ENCODE data around the gene SLC16A11.

The SLC16A11 gene

DNA sequence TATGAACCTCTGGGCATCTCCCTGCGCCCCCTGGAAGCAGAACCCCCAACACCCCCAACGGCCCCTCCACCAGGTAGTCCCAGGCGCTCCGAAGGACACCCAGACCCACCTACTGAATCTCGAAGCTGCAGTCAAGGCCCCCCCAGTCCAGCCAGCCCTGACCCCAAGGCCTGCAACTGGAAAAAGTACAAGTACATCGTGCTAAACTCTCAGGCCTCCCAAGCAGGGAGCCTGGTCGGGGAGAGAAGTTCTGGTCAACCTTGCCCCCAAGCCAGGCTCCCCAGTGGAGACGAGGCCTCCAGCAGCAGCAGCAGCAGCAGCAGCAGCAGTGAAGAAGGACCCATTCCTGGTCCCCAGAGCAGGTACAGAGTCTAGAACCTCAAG is 19.5 kb downstream of the SLC16A11 start:
- no peak for TF ChIP-seq ZNF274 (IDR thresholded peaks at IDR 0.05; ENCODE audit: low read depth, low read length)

GRCh38 chr17:7023576-7024401 is 20.1 kb downstream of the SLC16A11 start:
- no peak overlapping the region; the same call in 1 of the 2 replicates for H3K4me3 ChIP-seq (ENCODE audit: low read length)
- no peak for TF ChIP-seq ZNF274 (IDR thresholded peaks at IDR 0.05; ENCODE audit: low read depth, low read length)

More for the DNA sequence above, 19.5 kb downstream of the SLC16A11 start:
- H3K4me3 ChIP-seq (ENCODE audit: low read length) = no peak overlapping the region

GRCh38 chr17:7022781-7023571 is 20.9 kb downstream of the SLC16A11 start, which contains the start of gene BCL6B:
TSS of gene BCL6B (plus strand) at chr17:7023050. CDS start at chr17:7023672, 622 bp downstream.
- no peak for TF ChIP-seq ZNF274 (IDR thresholded peaks at IDR 0.05; ENCODE audit: low read depth, low read length)
- H3K4me3 ChIP-seq (ENCODE audit: low read length) = peak within 1 kb of the TSS; percentile 11; the same call in 1 of the 2 replicates

- H3K4me3 ChIP-seq (ENCODE audit: low read length) = peak overlapping the region; percentile 11; the same call in 1 of the 2 replicates
These were observed 21.7 kb downstream of the SLC16A11 start for GRCh38 chr17:7021993-7022778.

GRCh38 chr17:7020894-7021664 is 22.8 kb downstream of the SLC16A11 start:
- no peak overlapping the region for H3K4me3 ChIP-seq (ENCODE audit: low read length)
- TF ChIP-seq ZNF274 (IDR thresholded peaks at IDR 0.05; ENCODE audit: low read depth, low read length) = no peak

More at GRCh38 chr17:7021993-7022778, 21.7 kb downstream of the SLC16A11 start:
- no peak for TF ChIP-seq ZNF274 (IDR thresholded peaks at IDR 0.05; ENCODE audit: low read depth, low read length)

GRCh38 chr17:7019839-7020519 is 23.9 kb downstream of the SLC16A11 start:
- no peak for TF ChIP-seq ZNF274 (IDR thresholded peaks at IDR 0.05; ENCODE audit: low read depth, low read length)
- no peak overlapping the region for H3K4me3 ChIP-seq (ENCODE audit: low read length)

GRCh38 chr17:7019367-7019766 is 24.5 kb downstream of the SLC16A11 start:
- no peak overlapping the region for H3K4me3 ChIP-seq (ENCODE audit: low read length)
- no peak for TF ChIP-seq ZNF274 (IDR thresholded peaks at IDR 0.05; ENCODE audit: low read depth, low read length)

DNA sequence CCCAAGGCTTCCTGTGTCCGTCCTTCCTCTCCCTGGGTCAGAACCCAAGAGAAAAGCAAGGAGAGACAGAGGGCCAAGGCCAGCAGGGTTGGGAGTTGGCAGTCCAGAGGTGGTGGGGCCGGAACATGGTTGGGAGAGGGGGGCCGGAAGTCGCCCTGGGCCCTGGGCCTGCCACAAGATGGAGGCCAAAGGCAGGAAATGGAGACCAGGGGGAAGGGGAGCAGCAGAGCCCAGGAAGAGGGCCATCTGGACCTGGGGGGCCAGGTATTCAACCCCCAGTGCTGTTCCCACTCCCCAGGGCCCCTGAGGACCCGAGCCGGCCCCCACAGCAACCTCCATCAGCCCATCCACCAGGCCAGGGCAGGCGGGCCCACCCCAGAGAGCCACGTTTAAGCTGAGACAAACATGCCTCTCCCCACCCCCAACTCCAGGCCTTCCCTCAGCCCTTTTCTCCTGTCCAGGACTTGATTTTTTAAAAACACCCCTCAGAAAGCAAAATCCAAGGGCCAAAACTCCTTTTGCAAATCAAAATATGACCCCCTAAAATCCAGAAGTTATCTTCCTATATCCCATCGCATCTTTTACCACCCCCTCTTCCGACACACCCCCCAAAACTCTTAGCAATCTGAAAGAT is 25.4 kb downstream of the SLC16A11 start:
- TF ChIP-seq ZNF274 (IDR thresholded peaks at IDR 0.05; ENCODE audit: low read depth, low read length) = no peak
- H3K4me3 ChIP-seq (ENCODE audit: low read length) = no peak overlapping the region

DNA sequence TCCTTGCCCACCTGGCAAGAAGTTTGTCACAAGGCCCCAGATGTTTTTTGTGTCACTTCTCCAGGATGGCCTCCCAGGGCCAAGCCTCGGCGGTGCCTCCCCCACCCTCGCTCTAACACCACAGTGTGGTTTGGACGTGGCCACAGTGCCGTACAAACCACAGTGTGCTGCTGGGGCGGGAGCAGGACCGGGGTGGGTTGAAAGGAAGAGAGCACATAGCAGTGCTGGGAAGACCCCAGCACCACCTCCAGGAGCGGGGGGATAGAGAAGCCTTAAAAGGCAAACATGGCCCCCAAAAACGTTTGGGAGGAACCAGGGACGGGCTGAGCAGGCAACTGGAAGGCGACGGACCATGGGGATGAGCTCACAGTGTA is 26.1 kb downstream of the SLC16A11 start:
- TF ChIP-seq ZNF274 (IDR thresholded peaks at IDR 0.05; ENCODE audit: low read depth, low read length) = no peak
- H3K4me3 ChIP-seq (ENCODE audit: low read length) = no peak overlapping the region

- no peak overlapping the region for H3K4me3 ChIP-seq (ENCODE audit: low read length)
- TF ChIP-seq ZNF274 (IDR thresholded peaks at IDR 0.05; ENCODE audit: low read depth, low read length) = no peak
These were observed 26.7 kb downstream of the SLC16A11 start for GRCh38 chr17:7016886-7017826.

GRCh38 chr17:7016418-7016817 is 27.5 kb downstream of the SLC16A11 start:
- TF ChIP-seq ZNF274 (IDR thresholded peaks at IDR 0.05; ENCODE audit: low read depth, low read length) = no peak
- peak overlapping the region; percentile 85 for H3K4me3 ChIP-seq (ENCODE audit: low read length)
